Vagina (tissue), 2 donors: Measurements from ENCODE around the gene FAM222A.

ENCODE experiments used
- CTCF ChIP-seq, 3 experiments: fragments of 450-650 bp in 2 of 3; fragments of 200-600 bp in 1 of 3; sonication (generic) in 1 of 3; IDR thresholded peaks; one replicate each; pipeline ENCODE4 v1.5.1; 2017 to 2019; ENCODE audit warnings: antibody characterized with exemption in 3 of 3, mild to moderate bottlenecking in 2 of 3, moderate library complexity in 2 of 3
- POLR2A ChIP-seq, 2 donors: fragments of 450-650 bp; IDR thresholded peaks; one replicate each; pipeline ENCODE4 v1.6.1; 2017; ENCODE audit warnings: antibody characterized with exemption in 2 of 2, mild to moderate bottlenecking in 2 of 2, moderate library complexity in 2 of 2
- POLR2AphosphoS5 ChIP-seq, 2 donors: sonication (generic); formaldehyde crosslinking; IDR thresholded peaks; one replicate each; pipeline ENCODE4 v1.9.0; 2017; ENCODE audit warnings: antibody characterized with exemption in 2 of 2, mild to moderate bottlenecking in 2 of 2, low read depth in 1 of 2; ENCODE audit not compliant: insufficient read depth in 1 of 2

- TF ChIP-seq POLR2A (IDR thresholded peaks at IDR 0.05) (no peak), CTCF (IDR thresholded peaks at IDR 0.05) (no peak), POLR2AphosphoS5 (IDR thresholded peaks at IDR 0.05; ENCODE audit: insufficient read depth in 1 of 2, low read depth in 1 of 2) (no peak)
These were observed 81.4 kb downstream of the FAM222A start for GRCh38 chr12:109795023-109795422.
